Esophagus mucosa (tissue), 1 donor: ENCODE measurements around the gene SOD1. TPM values are rescaled to one million over a fixed set of nuclear protein-coding genes. Genes with fewer than 3 reads are reported as not detected.

Source experiments
- ATAC-seq: fragments of 200-7000 bp; cut with Tn5 transposase; one replicate; pipeline ENCODE4 v1.9.1; 2020
- total RNA-seq: library from RNA; stranded (reverse); gene quantifications from one replicate; pipeline ENCODE4 v1.2.4, GENCODE V29; 2023
- donor health status: DM: yes; HTN: yes; CAD: no.

Gene SOD1
- total RNA-seq, 1 donor from 2014 or later, result 167 TPM

DNA sequence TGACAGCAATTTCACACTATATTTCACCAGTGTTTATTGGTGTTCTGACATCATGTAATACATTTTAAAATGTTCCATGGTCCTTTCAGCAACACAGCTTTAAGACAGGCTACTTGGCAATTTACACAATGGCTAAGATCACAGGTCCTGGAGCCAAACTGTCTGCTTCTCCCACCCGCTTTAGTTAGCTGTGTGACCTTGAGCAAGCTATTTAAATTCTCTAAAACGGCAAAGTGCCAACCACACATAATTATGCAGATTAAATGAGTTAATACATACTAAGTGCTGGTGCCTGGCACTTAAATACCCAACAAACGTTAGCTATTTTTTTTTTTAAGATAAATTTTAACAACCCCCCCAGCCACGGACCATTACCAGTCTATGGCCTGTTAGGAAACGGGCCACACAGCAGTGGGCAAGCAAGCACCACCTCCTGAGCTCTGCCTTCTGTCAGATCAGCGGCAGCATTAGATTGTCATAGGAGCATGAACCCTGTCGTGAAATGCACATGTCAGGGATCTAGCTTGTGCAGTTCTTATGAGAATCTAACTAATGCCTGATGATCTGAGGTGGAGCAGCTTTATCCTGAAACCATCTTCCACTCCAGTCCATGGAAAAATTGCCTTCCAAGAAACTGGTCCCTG, 26.9 kb downstream of the SOD1 start:
- ATAC-seq, result no peak

DNA sequence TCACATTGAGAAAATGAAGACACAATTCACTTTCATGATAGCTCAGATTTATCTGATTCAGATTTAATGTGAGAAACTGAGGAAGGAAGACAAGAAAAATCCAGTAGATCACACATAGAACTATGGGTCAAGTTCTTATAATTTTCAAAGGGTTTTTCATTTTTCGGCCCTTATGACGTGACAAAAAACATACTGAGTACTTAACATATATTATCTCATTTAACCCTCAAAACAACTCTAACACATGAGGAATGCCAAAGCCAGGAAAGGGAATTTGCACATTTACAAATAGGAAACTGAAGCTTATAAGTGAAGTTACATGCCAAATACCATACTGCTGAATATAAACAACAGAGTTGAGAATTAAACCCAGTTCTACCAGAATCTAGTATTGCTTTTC, 27.6 kb downstream of the SOD1 start:
- ATAC-seq, result no peak

- ATAC-seq, result no peak
Observed at GRCh38 chr21:31688603-31689368, 29.3 kb downstream of the SOD1 start.

GRCh38 chr21:31693222-31693621, 33.7 kb downstream of the SOD1 start:
- ATAC-seq, result no peak

- ATAC-seq, result no peak
Observed at GRCh38 chr21:31696424-31696823, 36.9 kb downstream of the SOD1 start.

DNA sequence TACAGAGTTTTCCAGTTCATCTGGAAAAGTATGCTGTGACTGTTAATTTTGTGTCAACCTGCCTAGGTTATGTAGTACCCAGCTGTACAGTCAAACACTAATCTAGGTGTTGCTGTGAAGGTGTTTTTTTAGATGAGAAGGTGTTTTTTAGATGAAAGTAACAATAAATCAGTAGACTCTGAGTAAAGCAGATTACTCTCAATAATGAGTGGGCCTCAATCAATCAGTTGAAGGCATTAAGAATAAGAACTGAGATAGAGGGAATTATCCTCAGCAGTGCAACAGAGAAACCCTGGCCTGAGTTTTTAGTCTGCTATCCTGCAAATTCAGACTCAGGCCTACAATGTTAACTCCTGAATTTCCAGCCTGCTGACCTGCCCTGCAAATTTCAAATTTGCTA, 39.0 kb downstream of the SOD1 start:
- ATAC-seq, result no peak

DNA sequence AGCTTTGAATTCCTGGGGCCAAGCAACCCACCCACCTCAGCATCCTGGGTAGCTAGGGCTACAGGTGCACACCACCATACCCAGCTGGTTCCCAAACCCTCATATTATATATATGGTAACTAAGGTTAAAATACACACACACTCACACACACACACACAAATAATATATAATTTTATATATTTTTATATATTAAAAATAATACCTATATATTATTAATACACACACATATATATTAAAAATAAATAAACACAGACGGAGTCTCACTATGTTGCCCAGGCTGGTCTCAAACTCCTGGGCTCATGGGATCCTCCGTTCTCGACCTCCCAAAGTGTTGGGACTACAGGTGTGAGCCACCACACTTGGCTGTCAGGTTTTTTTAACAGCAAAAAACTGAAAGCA, 40.5 kb downstream of the SOD1 start:
- no peak for ATAC-seq

DNA sequence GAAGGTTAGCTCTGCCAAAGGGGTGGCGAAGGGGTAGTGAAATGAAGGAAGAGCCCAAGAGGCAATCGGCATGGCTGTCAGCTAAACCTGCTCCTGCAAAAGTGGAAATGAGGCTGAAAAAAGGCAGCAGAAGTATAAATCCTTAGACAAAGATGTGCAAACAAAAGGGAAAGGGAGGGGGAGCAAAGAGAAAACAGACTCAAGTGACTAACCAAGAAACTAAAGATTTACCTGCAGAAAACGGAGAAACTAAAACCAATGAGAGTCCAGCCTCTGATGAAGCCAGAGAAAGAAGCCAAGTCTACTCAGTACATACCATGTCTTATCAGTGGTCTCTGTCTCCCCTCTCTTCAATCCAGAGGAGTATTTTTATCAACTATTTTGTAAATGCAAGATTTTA, 47.1 kb downstream of the SOD1 start:
- no peak for ATAC-seq

GRCh38 chr21:31707499-31707898, 48.0 kb downstream of the SOD1 start:
- ATAC-seq, result no peak

GRCh38 chr21:31708541-31708940, 49.0 kb downstream of the SOD1 start:
- no peak for ATAC-seq

- no peak for ATAC-seq
Observed at GRCh38 chr21:31710586-31710985, 51.1 kb downstream of the SOD1 start.

DNA sequence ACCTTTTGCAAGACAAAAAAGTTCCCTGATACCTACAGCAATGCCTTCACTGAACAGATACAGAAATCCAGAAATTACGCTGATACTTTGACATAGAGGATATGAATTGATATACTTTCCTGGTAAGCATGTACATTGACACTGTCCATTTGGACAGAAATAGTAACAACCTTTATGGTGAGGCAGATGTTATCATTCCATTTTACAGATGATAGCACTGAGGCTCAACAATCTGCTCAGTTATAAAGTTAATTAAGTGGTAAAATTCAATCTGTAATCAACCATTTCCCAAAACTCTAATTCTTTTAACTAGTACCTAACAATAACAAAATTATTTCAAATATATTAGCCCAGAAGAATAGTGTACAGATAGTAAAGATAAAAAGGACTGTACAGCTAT, 51.8 kb downstream of the SOD1 start:
- no peak for ATAC-seq

DNA sequence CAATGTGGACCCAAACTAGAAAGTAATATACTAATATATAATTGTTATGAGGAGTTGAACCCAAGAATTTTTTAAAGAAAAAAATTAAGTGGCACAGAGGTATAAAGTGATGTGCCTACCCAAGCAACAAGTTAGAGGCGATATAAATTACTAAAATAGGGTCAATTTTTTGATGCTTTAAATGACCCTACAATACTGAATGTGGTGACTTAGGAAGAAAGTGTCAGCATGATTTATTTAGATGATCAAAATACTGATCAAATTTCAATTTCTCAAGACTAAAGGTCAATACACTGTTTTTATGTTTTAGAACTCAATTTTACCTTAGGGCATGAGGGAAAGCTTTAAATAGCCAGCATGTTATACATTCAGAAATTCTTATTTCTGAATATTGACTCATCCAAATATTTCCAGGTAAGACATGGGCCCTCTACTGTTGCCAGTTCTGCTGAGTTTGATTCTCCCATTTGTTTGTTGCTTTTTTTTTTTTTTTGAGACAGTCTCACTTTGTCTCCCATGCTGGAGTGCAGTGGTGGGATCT, 52.3 kb downstream of the SOD1 start:
- no peak for ATAC-seq

DNA sequence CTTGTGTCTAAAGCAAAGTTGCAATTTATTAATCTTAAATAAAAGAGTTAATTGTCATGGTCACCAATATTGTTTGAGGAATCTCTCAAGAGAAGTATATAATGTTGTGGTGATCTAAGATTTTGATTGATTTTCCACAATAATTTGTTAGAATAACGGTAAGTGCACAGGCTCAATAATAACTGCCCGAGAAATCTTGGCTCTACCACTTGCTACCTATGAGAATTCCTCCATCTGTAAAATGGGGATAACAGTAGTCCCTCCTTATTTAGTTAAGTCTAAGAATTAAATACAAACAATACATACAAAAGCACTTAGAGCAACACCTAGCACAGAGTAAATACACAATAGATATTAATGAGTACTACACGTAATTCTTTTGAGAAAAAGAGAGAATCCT, 53.6 kb downstream of the SOD1 start:
- no peak for ATAC-seq

DNA sequence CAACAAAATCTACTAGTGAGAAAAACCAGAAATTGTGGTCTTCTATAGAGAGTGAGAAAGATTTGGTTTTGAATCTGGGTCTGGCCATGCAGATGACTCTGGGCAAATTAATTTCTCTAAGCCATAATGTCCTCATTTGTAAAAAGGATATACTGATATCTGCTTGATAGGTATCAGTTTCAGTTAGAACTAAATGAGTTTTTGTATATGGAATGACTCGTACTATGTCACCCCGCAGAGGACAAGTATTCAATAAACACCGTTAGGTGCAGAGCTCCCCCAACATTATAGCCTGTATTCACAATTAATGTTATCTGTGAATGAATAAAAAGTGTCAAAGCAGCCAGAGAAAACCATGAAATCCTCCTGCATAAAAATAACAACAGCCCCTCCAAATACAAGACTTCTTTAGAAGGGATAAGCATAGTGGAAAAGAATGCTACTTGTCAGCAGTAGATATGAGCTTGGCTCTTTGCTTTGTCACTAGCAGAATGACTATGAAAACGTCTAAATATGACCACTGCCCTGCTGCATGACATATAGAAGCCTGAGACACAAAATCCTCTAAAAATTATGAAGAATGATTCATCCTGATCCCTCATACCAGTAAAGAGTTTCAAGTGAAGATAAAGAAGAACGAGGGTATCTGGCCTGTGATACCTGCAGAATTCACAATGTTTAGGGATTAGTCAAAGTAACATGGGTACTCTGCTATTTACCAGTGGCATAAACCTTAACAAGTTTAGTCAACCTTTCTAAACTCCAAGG, 54.7 kb downstream of the SOD1 start:
- no peak for ATAC-seq

DNA sequence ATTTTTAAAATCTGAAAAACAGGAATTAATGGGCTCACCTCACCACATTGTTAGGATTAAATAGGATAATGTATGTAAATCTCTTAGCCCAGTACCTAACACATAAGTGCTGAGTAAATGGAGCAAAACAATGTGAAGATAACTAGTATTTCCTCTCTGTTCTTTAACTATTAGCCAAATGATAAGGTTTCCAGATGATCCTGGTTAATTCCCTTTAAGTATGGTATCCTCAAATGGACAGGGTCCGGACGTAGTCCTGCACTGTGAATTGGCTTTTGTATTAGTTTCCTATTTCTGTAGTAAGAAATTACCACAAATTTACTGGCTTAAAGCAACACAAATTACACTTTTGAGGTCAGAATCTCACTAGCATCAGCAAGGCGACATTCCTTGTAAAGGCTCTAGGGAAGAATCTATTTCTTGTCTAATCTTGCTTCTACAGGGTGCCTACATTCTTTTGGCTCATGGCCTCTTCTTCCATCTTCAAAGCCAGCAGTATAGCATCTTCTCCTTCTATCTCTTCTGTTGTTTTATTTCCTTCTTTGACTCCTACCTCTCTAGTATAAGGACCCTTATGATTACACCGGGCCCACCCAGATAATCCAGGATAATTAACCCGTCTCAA, 55.4 kb downstream of the SOD1 start:
- no peak for ATAC-seq

GRCh38 chr21:31716106-31716505, 56.6 kb downstream of the SOD1 start:
- ATAC-seq, result no peak

Other genes with a start within 250 kb of the SOD1 start
- gene SCAF4, start 72.4 kb downstream of the SOD1 start, total RNA-seq, result 19.8 TPM
- gene HUNK, start 213.3 kb downstream of the SOD1 start, total RNA-seq, result 0.92 TPM